CD4-positive, alpha-beta T cell treated with Interleukin-12 subunit alpha and Interleukin-12 subunit beta, for 1 hour (primary cell): ENCODE measurements around the gene TBL1XR1.

Experiments
- DNase-seq: peaks from one replicate; pipeline ENCODE4 v3.0.0-alpha.2; 2020

Gene TBL1XR1

DNA sequence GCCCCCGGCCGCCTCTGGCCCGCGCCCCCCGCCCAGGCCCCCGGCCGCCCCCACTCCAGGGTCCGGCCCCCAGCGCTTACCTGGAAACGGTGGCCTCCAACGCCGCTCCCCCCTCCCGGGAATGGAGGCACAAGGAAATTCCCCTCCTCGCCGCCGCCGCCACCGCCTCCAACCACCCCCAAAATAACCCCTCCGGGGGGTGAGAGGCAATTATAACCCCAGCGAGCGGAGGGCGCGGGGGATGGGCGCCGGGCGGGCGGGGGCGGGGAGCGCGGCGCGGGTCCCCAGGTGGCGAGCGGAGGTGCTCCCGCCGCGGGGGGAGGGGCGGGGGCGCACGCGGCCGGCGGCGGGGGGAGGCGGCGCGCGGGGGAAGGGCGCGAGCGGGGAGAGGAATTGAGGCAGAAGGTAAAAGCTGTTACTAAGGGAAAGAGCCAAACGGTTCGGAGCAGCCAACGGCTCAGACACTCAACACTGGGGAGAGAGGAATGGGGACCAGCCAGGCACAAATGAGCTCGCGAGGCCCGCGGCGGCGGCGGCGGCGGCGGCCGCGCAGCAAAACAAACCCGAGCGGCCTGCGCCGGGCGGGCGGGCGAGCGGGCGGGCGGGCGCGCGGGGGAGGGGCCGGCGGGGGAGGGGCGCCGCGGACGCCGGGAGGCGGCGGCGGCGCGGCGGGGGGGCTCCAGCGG lies at the start of gene TBL1XR1:
Gene TBL1XR1, minus strand, starts transcription at position 442 of the 686 bp plus-strand sequence. CDS start 132,505 bp downstream, outside the sequence.
- peak; percentile 93 for DNase-seq

DNA sequence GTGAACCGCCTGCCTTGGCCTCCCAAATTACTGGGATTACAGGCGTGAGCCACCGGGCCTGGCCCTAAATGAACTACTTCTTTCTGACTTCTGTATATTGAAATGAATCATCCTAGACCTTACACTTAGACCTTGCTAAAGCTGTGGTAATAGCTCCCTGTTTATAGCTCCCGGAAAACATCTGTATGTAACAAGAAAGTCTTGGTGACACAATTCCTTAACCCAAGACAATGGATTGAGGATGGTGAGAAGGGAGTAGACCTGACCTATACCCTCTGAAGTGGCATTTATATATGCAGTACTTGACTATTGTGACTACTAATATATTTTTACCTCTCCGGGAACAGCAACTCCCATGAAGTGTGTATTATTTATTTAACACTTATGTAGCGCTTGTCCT lies 48.0 kb upstream of the TBL1XR1 start:
- no peak for DNase-seq

DNA sequence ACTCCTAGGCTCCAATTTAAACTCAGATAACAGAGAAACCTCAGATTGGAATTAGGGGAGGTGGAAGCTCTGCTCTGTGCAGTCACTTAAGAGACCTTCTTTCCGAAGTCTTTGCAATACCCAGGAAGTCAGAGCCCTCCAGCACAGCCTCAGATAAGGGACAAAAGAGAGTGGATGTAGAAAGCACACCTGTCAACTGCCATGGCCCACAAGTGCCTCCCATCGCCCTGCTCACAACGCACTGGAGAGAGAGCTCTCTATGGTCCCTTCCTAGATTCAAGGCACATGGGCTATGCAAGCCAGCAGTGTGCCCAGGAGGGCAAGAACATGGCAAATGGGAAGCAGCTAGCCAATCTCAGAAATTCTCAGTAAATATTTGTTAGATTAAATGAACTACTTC lies 47.3 kb upstream of the TBL1XR1 start:
- DNase-seq: no peak

DNA sequence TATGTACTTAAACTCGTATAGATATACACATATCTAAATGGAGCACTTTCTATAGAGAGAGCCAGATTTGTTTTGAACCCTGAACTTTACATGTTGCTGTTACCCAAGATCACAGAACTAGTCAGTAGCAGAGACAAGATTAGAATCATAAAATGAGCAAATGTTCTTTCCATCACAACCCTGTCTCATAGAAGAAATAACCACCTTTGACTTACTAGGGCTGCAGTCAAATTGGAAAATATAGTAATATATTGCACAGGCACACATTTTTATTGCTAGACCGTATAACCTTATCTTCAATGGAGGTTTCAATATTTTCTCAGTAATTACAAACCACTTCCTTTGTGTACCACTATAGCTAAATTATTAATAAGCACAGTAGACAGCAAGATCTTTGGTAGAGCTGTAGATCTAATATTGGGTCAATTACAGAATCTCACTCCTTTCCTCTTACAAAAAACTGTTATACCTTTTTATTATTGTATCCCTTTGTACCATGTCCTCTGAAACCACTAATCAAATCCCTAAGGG lies 41.5 kb upstream of the TBL1XR1 start:
- no peak for DNase-seq

- DNase-seq: no peak
Measured at GRCh38 chr3:177237206-177237605, 39.9 kb upstream of the TBL1XR1 start.

DNA sequence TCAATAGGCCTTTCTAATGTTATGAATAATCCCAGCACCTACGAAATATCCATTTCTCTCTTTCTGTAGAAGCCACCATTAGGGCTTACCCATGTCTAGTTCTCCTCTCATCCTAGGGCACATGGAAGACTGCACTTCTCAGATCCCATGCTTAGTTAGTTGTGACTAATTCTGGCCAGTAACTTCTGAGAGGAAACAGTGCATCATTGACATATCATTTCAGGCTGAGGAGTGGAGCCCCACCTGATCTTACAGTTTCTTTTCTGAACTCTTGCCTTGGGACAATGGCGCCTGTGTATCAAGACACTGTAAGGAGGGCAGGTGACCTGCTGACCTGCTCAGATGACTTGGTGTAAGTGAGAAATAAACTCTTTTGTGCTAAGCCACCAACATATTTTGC lies 39.4 kb upstream of the TBL1XR1 start:
- no peak for DNase-seq

DNA sequence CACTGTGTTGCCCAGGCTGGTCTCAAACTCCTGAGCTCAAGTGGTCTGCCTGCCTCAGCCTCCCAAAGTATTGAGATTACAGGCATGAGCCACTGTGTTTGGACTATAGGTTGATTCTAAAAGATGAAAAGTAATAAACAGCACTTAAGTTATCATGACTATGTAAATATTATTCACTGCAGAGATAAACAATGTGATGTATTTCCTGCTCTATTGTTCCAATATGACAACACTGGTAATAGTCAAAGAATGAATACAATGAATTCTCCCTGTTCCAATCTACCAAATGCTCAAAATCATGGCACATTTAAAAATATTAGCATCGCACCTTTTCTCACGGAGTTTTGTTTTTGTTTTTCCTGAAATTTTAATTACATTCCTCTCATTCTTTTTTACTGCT lies 36.8 kb upstream of the TBL1XR1 start:
- DNase-seq: no peak

- DNase-seq: no peak
Measured at GRCh38 chr3:177231242-177231641, 34.0 kb upstream of the TBL1XR1 start.

DNA sequence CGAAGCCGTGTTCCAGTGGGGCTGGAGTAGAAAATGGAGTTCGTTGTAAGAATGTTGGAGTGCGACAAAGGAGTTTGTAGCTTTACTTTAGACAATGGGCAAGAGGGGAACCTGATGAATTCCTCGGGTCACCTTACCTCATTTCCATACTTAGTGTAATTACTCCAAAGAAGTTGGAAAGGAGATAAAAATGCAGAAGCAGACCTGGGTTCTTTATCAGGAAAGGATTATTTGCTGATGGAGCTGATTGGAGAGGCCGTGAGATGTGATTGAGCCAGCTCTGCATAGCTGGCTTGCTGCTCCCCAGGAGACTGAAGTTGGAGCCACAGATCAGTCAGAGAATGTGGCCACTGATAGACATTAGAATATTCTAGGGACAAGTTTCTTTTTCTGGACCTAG lies 33.4 kb upstream of the TBL1XR1 start:
- DNase-seq: no peak

GRCh38 chr3:177229791-177230190 lies 32.5 kb upstream of the TBL1XR1 start:
- no peak for DNase-seq

DNA sequence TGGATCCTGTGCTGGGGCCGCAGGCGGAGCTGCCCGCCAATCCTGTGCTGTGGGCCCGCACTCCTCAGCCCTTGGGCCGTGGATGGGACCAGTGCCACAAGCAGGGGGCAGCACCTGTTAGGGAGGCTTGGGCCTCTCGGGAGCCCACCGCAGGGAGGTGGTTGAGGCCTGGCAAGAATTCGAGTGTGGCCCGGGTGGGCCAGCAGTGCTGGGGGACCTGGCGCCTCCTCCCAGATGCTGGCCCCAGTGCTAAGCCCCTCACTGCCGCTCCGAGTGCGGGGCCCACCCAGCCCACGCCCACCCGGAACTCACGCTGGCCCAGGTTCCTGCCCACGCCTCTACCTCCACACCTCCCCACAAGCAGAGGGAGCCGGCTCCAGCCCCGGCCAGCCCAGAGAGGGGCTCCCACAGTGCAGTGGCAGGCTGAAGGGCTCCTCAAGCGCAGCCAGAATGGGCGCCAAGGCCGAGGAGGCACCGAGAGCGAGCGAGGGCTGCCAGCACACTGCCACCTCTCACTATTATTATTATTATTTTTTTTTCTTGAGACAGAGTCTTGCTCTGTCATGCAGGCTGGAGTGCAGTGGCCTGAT lies 31.4 kb upstream of the TBL1XR1 start:
- DNase-seq: no peak

GRCh38 chr3:177224414-177224813 lies 27.1 kb upstream of the TBL1XR1 start:
- no peak for DNase-seq

DNA sequence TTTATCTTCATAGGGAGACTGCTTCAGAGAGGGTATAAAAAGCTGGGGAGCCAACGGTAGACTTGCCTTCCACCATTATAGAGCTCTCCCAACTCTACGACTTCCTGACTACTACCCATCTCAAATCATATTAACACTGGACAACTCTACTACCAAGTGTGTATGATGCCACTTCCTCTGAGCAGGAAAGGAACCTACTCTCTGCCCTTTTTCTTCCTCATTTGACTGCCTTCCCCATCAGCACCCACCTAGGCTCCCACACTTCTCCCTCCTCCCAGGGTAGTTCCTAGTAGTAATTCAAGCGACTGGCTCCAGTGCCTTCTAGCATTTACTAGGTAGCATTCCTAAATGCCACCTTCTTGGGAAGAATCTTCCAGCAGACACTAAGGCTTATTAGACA lies 24.5 kb upstream of the TBL1XR1 start:
- DNase-seq: no peak

DNA sequence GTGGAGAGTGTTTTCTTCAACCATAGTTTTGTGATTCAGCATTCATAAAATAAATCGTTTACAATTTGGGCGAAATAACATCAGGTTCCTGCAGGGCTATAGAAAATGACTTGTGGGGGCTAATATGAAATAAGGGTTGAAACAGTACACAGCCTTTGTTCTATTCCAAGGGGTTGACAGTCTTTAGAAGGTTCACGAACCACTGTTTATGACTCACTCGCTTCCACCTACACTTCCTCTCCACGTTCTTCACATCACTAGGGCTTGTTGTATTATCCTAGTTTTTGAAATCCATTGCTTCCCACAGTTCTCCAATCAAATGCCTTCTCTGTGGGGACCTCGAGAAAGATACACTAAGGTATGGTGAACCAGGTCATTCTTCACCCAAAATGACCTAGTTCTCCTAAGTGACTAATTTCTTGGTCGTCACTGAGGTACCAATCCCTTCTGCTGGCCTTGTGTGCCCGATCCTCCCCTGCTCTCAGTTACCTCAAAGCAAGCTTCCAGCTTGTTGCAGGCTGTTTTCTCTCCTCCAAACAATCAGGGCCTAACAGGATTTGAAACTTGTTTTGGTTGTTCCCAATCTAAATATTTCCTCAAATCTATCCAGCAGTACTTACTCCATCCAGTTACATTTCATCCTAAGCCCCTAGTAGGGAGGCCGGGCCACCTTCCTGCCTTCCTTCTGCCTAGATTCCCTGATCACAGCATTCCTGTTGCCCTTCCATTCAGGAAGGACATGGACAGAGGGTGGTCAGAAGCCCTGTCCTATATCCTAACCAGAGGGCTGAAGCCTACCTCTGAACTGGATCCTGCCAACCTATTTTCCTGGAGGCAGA lies 23.1 kb upstream of the TBL1XR1 start:
- DNase-seq: no peak

DNA sequence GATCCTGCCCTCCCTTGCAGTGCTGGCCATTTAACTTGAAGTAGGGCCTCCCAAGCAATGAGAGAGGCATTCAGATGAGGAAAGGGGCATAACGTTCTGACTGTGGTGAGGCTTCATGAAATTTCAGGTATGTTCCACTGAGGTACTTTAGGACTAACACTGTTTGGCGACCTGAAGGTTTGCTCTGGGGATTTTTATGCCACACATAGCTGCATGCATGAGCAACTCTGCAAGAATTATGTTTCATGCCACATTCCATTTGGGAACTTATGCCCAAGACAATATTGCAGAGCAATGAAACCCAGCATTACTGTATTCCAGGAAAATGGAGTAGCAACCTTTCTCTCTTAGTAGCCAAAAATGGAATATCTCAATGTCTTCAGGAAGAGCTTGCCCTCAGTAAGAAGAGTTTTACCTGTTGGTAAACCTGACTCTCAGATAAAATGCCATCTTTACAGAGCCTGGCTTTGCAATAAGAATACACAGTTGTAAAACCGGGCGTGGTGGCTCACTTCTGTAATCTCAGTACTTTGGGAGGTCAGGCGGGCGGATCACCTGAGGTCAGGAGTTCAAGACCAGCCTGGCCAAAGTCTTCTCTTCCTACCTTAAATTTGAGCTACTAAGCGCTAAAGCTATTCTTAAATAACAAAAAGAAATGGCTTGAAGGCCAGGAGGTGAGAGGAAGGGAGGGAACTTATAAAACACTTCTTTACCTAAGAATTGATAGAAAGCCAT lies 16.7 kb upstream of the TBL1XR1 start:
- DNase-seq: no peak

DNA sequence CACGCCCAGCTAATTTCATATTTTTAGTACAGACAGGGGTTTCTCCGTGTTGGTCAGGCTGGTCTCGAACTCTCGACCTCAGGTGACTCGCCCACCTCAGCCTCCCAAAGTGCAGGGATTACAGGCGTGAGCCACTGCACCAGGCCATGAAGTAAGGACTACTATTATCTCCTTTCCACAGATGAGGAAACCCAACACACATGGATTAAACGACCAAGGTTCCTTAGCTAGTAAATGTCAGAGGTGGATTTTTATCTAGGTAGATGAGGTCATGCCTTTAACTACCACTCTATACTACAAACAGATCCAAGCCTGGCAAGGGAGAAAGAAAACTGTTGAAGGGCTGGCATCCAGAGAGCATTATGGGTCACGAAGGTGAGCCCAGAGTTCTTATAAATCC lies 15.5 kb upstream of the TBL1XR1 start:
- no peak for DNase-seq

GRCh38 chr3:177212278-177212610 lies 15.0 kb upstream of the TBL1XR1 start:
- no peak for DNase-seq

- DNase-seq: no peak
Measured at GRCh38 chr3:177211503-177212277, 14.4 kb upstream of the TBL1XR1 start.

- no peak for DNase-seq
Measured at GRCh38 chr3:177210744-177211502, 13.6 kb upstream of the TBL1XR1 start.

- no peak for DNase-seq
Measured at GRCh38 chr3:177209509-177209908, 12.2 kb upstream of the TBL1XR1 start.

DNA sequence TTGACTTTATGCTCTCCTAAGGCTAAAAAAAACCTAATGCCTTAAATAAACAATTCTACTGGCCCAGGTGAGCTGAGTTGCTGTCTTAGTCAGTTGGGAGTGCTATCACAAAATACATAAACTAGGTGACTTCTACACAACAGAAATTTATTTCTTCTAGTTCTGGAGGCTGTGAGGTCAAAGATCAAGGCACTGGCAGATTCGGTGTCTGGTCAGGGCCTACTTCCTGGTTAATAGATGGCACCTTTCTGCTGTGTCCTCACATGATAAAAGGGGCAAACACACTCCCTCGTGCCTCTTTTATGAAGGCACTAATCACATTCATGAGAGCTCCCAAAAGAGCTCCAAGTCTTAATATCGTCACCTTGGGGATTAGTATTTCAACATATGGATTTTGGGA lies 11.5 kb upstream of the TBL1XR1 start:
- DNase-seq: no peak

DNA sequence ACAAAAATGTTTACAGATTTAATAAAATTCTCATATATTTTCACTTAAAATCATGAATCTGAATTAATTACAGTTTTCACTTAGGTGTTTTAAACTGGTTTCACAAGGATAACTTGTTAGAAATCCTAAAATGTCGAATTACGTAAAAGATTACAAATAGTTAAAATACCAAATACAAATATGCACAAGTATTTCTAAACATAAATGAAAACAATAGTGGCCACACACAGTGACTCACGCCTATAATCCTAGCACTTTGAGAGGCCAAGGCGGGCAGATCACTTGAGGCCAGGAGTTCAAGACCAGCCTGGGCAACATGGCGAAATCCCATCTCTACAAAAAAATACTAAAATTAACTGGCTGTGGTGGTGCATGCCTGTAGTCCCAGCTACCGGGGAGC lies 10.9 kb upstream of the TBL1XR1 start:
- DNase-seq: no peak
